NCI-H510A treated with DMSO at 0.1 percent for 48 hours (cell line): ENCODE results near the gene SGK2.
"Not testable (repeated sequence)": the region's sequence is repeated elsewhere in the genome, so short reads cannot be mapped to it uniquely, and the experiment has no call there.

ENCODE experiments used
- DNase-seq: peaks from one replicate; lab custom pipeline; 2025; lab: John Stamatoyannopoulos, UW

Gene SGK2

GRCh38 chr20:43563429-43563828 lies 4.6 kb downstream of the SGK2 start:
- no peak for DNase-seq

GRCh38 chr20:43563991-43564390 lies 5.2 kb downstream of the SGK2 start:
- no peak for DNase-seq

- no peak for DNase-seq
Measured at GRCh38 chr20:43564455-43564854, 5.6 kb downstream of the SGK2 start.

- DNase-seq = no peak
Measured at GRCh38 chr20:43564993-43565757, 6.3 kb downstream of the SGK2 start.

GRCh38 chr20:43565758-43566104 lies 6.9 kb downstream of the SGK2 start:
- no peak for DNase-seq

- DNase-seq = no peak
Measured at GRCh38 chr20:43567477-43567876, 8.7 kb downstream of the SGK2 start.

- DNase-seq = no peak
Measured at GRCh38 chr20:43568706-43569105, 9.9 kb downstream of the SGK2 start.

GRCh38 chr20:43569282-43569681 lies 10.5 kb downstream of the SGK2 start:
- DNase-seq = no peak

GRCh38 chr20:43570496-43570895 lies 11.7 kb downstream of the SGK2 start:
- DNase-seq = no peak

GRCh38 chr20:43571310-43571709 lies 12.5 kb downstream of the SGK2 start:
- DNase-seq = no peak

GRCh38 chr20:43571771-43572170 lies 12.9 kb downstream of the SGK2 start:
- no peak for DNase-seq

- DNase-seq = no peak
Measured at GRCh38 chr20:43572891-43573290, 14.1 kb downstream of the SGK2 start.

GRCh38 chr20:43576108-43576507 lies 17.3 kb downstream of the SGK2 start:
- no peak for DNase-seq

- DNase-seq = no peak
Measured at GRCh38 chr20:43579861-43580793, 21.3 kb downstream of the SGK2 start.

- no peak for DNase-seq
Measured at GRCh38 chr20:43583133-43583864, 24.5 kb downstream of the SGK2 start.

GRCh38 chr20:43583982-43584432 lies 25.2 kb downstream of the SGK2 start:
- peak; percentile 34 for DNase-seq

GRCh38 chr20:43584448-43585136 lies 25.8 kb downstream of the SGK2 start:
- no peak for DNase-seq

- DNase-seq = no peak
Measured at GRCh38 chr20:43586641-43587040, 27.8 kb downstream of the SGK2 start.

- not testable (repeated sequence) for DNase-seq
Measured at GRCh38 chr20:43588526-43588925, 29.7 kb downstream of the SGK2 start.

GRCh38 chr20:43590036-43590391 lies 31.2 kb downstream of the SGK2 start:
- DNase-seq = peak; percentile 78

GRCh38 chr20:43590392-43591303 lies 31.8 kb downstream of the SGK2 start, which contains the start of gene IFT52:
IFT52 (plus strand) TSS chr20:43590937; CDS start chr20:43594699, 3,762 bp downstream.
- DNase-seq = peak; percentile 99
